CD14-positive monocyte (primary cell): ENCODE data around the gene OSBPL1A. TPM values are rescaled to one million over a fixed set of nuclear protein-coding genes. Genes with fewer than 3 reads are reported as not detected.

ENCODE experiments used
- DNase-seq, 3 donors: peaks; one replicate each; pipeline ENCODE4 v3.0.0-alpha.2; 2011 to 2022
- H2AFZ ChIP-seq: 2 replicates; pipeline ENCODE4 v1.6.0; 2012; ENCODE audit warnings: mild to moderate bottlenecking, low read depth, low read length, inconsistent platforms; ENCODE audit not compliant: insufficient read depth, poor library complexity, severe bottlenecking
- H3K27ac ChIP-seq, 2 donors: 1 replicate in 1 of 2; 2 replicates in 1 of 2; pipeline ENCODE4 v1.5.1; 2012 to 2013; ENCODE audit warnings: low read length in 2 of 2, control low read depth in 1 of 2, inconsistent platforms in 1 of 2, low read depth in 1 of 2, mild to moderate bottlenecking in 1 of 2
- H3K27me3 ChIP-seq, 2 donors: one replicate each; pipeline versions ENCODE4 v1.6.0 to v1.6.1; 2011 to 2013; ENCODE audit warnings: low read length in 2 of 2; ENCODE audit not compliant: control insufficient read depth in 2 of 2, insufficient read depth in 2 of 2
- H3K36me3 ChIP-seq, 2 donors: replicated peaks in 1 of 2; 1 replicate in 1 of 2; 2 replicates in 1 of 2; pipeline versions ENCODE4 v1.5.1 to v1.6.1; 2012 to 2013; ENCODE audit warnings: low read length in 2 of 2, control low read depth in 1 of 2, inconsistent platforms in 1 of 2, mild to moderate bottlenecking in 1 of 2; ENCODE audit not compliant: insufficient read depth in 2 of 2, control insufficient read depth in 1 of 2
- H3K4me1 ChIP-seq, 2 donors: 1 replicate in 1 of 2; 2 replicates in 1 of 2; pipeline versions ENCODE4 v1.5.1 to v1.6.1; 2012 to 2013; ENCODE audit warnings: low read length in 2 of 2, control low read depth in 1 of 2, inconsistent platforms in 1 of 2, mild to moderate bottlenecking in 1 of 2, moderate library complexity in 1 of 2; ENCODE audit not compliant: insufficient read depth in 2 of 2, control insufficient read depth in 1 of 2
- H3K4me2 ChIP-seq: replicated peaks from 2 replicates; pipeline ENCODE3; 2012; ENCODE audit warnings: low read length, moderate library complexity, mild to moderate bottlenecking; ENCODE audit not compliant: poor library complexity, severe bottlenecking; ENCODE audit errors: extremely low read depth
- H3K4me3 ChIP-seq, 3 experiments: fragments of 200-600 bp in 1 of 3; sonication (generic) in 1 of 3; replicated peaks in 1 of 3; 1 replicate in 2 of 3; 2 replicates in 1 of 3; pipeline ENCODE4 v1.5.1; 2011 to 2013; ENCODE audit warnings: low read length in 3 of 3, mild to moderate bottlenecking in 3 of 3, control low read depth in 2 of 3, low read depth in 2 of 3, inconsistent platforms in 1 of 3, moderate library complexity in 1 of 3
- H3K79me2 ChIP-seq: 2 replicates; pipeline ENCODE4 v1.6.0; 2012; ENCODE audit warnings: mild to moderate bottlenecking, control low read depth, inconsistent platforms, low read length, moderate library complexity; ENCODE audit not compliant: insufficient read depth
- H3K9ac ChIP-seq: 2 replicates; pipeline ENCODE4 v1.6.0; 2017; ENCODE audit warnings: low read length, mild to moderate bottlenecking; ENCODE audit not compliant: insufficient read depth, poor library complexity, severe bottlenecking
- H3K9me3 ChIP-seq, 2 donors: replicated peaks in 1 of 2; 1 replicate in 1 of 2; 2 replicates in 1 of 2; pipeline versions ENCODE4 v1.5.1 to v1.6.1; 2012 to 2013; ENCODE audit warnings: low read length in 2 of 2, control low read depth in 1 of 2; ENCODE audit not compliant: control insufficient read depth in 1 of 2, insufficient read depth in 1 of 2
- H4K20me1 ChIP-seq: 2 replicates; pipeline ENCODE4 v1.6.0; 2012; ENCODE audit warnings: mild to moderate bottlenecking, low read length, control low read depth, moderate library complexity; ENCODE audit not compliant: insufficient read depth
- H3K27ac Mint-ChIP-seq, 7 donors: one replicate each; pipeline ENCODE4 v1.8.0; 2020; ENCODE audit warnings: mild to moderate bottlenecking in 7 of 7, mixed read lengths in 7 of 7, moderate library complexity in 6 of 7, inconsistent platforms in 2 of 7
- H3K27me3 Mint-ChIP-seq, 3 donors: one replicate each; pipeline ENCODE4 v1.8.0; 2021 to 2022; ENCODE audit warnings: low read depth in 3 of 3, mild to moderate bottlenecking in 3 of 3, mixed read lengths in 3 of 3, moderate library complexity in 3 of 3, inconsistent platforms in 1 of 3
- H3K36me3 Mint-ChIP-seq, 2 donors: one replicate each; pipeline ENCODE4 v1.8.0; 2020; ENCODE audit warnings: mixed read lengths in 2 of 2, inconsistent platforms in 1 of 2, mild to moderate bottlenecking in 1 of 2
- H3K4me1 Mint-ChIP-seq: one replicate; pipeline ENCODE4 v1.8.0; 2020; ENCODE audit warnings: mild to moderate bottlenecking, mixed read lengths
- H3K4me3 Mint-ChIP-seq, 2 donors: one replicate each; pipeline ENCODE4 v1.8.0; 2020; ENCODE audit warnings: mild to moderate bottlenecking in 2 of 2, mixed read lengths in 2 of 2, moderate library complexity in 1 of 2
- H3K9me3 Mint-ChIP-seq, 7 donors: one replicate each; pipeline ENCODE4 v1.8.0; 2020 to 2022; ENCODE audit warnings: mixed read lengths in 7 of 7, mild to moderate bottlenecking in 6 of 7, moderate library complexity in 6 of 7, inconsistent platforms in 2 of 7
- WGBS: methylation state at CpG from one replicate; pipeline ENCODE4 v1.1.5; 2013; ENCODE audit warnings: missing lambda C conversion rate; ENCODE audit not compliant: insufficient coverage; 5-methylcytosine and 5-hydroxymethylcytosine counted together
- intact Hi-C, 2 donors: fragments of 100-400 bp; cut with micrococcal nuclease; formaldehyde crosslinking; loops; one replicate each; pipeline versions ENCODE4 v1.15.0 to v1.15.1; 2023
- polyA plus RNA-seq, 3 donors: library from polyadenylated mRNA; depleted of rRNA in 1 of 3; unstranded in 2 of 3; stranded (reverse) in 1 of 3; fragments of 300-500 nt in 2 of 3; fragments of >200 nt in 1 of 3; fragmentation: Illumina TruSeq in 2 of 3; gene quantifications; 1 replicate in 2 of 3; 2 replicates in 1 of 3; pipeline ENCODE4 v1.2.3, GENCODE V29; 2012 to 2021
- TF ChIP-seq, protein P1 (sequence below): fragments of 200-600 bp; IDR thresholded peaks from one replicate; pipeline ENCODE4 v1.8.0; 2022; ENCODE audit warnings: antibody characterized with exemption, mild to moderate bottlenecking

The OSBPL1A gene
- polyA plus RNA-seq, 3 donors = 6.3 to 9.1 (median 7.1) TPM

DNA sequence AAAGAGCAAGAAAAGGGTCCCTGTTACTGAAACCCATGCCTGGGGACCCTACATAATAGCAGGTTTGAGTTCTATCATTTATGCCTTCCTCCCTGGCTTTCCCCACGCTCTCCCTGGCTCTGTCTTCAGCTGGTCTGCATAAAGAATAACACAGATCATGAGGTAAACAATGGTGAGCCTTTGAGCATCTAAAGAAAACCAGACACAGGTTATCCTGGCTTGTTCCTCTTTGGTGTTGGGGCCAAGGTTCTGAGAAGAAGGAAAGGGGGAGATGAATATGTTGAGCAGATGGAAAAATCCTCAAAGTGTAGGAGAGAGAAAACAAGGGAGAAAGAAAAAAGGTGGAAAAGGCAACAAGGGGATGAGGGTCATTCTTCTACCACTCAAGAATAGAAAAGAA is 131.5 kb downstream of the OSBPL1A start:
- Mint-ChIP-seq H3K9me3 (peaks cover 0 to 2% (median 0%) of the 10 kb centered on the region in 7 donors), H3K27ac (peak overlapping the region in 1 of 7 donors; percentile 25), H3K27me3 (peaks cover 5 to 10% (median 6%) of the 10 kb centered on the region in 3 donors), H3K4me3 (no peak overlapping the region), H3K4me1 (peaks cover 30% of the 10 kb centered on the region), H3K36me3 (peaks cover 16 to 19% of the 10 kb centered on the region in 2 donors)
- Histone ChIP-seq H3K79me2 (no peaks in the 10 kb centered on the region), H3K27me3 (peaks cover under 1 to 7% of the 10 kb centered on the region in 2 donors), H3K4me2 (no peak overlapping the region), H3K27ac (no peak overlapping the region), H2AFZ (no peak overlapping the region), H4K20me1 (no peaks in the 10 kb centered on the region), H3K36me3 (peaks cover 0 to 6% of the 10 kb centered on the region in 2 donors), H3K4me1 (peaks cover 16 to 23% of the 10 kb centered on the region in 2 donors), H3K9ac (no peak overlapping the region), H3K4me3 (no peak overlapping the region), H3K9me3 (no peaks in the 10 kb centered on the region)
- TF ChIP-seq, protein P1, sequence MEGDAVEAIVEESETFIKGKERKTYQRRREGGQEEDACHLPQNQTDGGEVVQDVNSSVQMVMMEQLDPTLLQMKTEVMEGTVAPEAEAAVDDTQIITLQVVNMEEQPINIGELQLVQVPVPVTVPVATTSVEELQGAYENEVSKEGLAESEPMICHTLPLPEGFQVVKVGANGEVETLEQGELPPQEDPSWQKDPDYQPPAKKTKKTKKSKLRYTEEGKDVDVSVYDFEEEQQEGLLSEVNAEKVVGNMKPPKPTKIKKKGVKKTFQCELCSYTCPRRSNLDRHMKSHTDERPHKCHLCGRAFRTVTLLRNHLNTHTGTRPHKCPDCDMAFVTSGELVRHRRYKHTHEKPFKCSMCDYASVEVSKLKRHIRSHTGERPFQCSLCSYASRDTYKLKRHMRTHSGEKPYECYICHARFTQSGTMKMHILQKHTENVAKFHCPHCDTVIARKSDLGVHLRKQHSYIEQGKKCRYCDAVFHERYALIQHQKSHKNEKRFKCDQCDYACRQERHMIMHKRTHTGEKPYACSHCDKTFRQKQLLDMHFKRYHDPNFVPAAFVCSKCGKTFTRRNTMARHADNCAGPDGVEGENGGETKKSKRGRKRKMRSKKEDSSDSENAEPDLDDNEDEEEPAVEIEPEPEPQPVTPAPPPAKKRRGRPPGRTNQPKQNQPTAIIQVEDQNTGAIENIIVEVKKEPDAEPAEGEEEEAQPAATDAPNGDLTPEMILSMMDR = no peak
- WGBS = no CpG with 5 or more reads among the region's 1 CpG
- intact Hi-C loops = no loop called here
- DNase-seq = no peak

DNA sequence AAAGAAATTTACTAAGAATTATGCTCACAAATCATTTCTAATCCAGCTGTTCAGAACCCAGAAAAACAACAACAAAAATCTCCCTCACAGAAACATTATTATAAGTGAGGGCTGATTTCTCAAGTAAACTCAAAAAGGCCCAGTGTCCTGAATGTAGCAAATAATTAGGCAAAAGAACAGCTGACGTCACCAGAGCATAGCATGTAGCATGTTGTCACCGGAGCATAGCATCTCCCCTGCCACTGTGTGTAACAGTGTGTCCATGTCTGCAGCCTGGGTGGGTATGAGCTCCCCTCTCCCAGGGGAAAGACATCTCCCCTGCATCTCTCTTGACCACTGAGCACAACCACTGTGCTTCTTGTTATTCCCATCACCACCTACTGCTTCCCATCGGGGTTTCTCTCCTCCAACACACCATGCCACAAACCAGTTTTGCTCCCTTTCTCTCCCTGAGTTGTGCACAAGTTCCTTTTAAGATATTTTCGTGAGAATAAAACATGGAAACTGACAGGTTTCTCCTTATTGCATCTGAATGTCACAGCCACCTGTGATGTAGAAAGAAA is 132.0 kb downstream of the OSBPL1A start:
- Histone ChIP-seq H3K4me2 (no peak overlapping the region), H4K20me1 (no peaks in the 10 kb centered on the region)
- TF ChIP-seq, protein P1 = no peak

More for the DNA sequence above, 132.0 kb downstream of the OSBPL1A start:
- H2AFZ ChIP-seq = no peak overlapping the region
- Mint-ChIP-seq H3K27me3 (peaks cover 0 to 4% (median under 1%) of the 10 kb centered on the region in 3 donors), H3K4me3 (no peak overlapping the region), H3K4me1 (peaks cover 25% of the 10 kb centered on the region), H3K36me3 (peaks cover 12 to 19% of the 10 kb centered on the region in 2 donors), H3K9me3 (no peaks in the 10 kb centered on the region), H3K27ac (peak overlapping the region in 1 of 7 donors; percentile 26)
- intact Hi-C loops = no loop called here
- WGBS = 100% methylated on average over 3 of the region's 4 CpGs
- H3K27me3 ChIP-seq = peaks cover 0 to 2% of the 10 kb centered on the region in 2 donors
- no peaks in the 10 kb centered on the region for H3K9me3 ChIP-seq
- no peak for DNase-seq
- peaks cover 0 to 6% of the 10 kb centered on the region in 2 donors for H3K36me3 ChIP-seq
- no peak overlapping the region for H3K27ac ChIP-seq
- H3K9ac ChIP-seq = no peak overlapping the region
- no peak overlapping the region for H3K4me3 ChIP-seq
- H3K4me1 ChIP-seq = peaks cover 15 to 20% of the 10 kb centered on the region in 2 donors
- no peaks in the 10 kb centered on the region for H3K79me2 ChIP-seq
